GM21360 (cell line): Measurements from ENCODE around the gene CALM3.
"Not testable (repeated sequence)": the region's sequence is repeated elsewhere in the genome, so short reads cannot be mapped to it uniquely, and the experiment has no call there.

Source experiments
- ATAC-seq: cut with Tn5 transposase; IDR thresholded peaks from one replicate; pipeline ENCODE4 v1.9.1; 2021; ENCODE audit warnings: mild to moderate bottlenecking, moderate library complexity; ENCODE audit not compliant: unreplicated experiment

The CALM3 gene

GRCh38 chr19:46601318-46602224, at the start of gene CALM3:
Gene CALM3, plus strand, starts transcription at chr19:46601330. Its CDS starts 105 bp downstream, at chr19:46601435.
- ATAC-seq: no peak

- no peak for ATAC-seq
These were observed 48.2 kb upstream of the CALM3 start for GRCh38 chr19:46552891-46553290.

GRCh38 chr19:46554161-46554560, 47.0 kb upstream of the CALM3 start:
- no peak for ATAC-seq

DNA sequence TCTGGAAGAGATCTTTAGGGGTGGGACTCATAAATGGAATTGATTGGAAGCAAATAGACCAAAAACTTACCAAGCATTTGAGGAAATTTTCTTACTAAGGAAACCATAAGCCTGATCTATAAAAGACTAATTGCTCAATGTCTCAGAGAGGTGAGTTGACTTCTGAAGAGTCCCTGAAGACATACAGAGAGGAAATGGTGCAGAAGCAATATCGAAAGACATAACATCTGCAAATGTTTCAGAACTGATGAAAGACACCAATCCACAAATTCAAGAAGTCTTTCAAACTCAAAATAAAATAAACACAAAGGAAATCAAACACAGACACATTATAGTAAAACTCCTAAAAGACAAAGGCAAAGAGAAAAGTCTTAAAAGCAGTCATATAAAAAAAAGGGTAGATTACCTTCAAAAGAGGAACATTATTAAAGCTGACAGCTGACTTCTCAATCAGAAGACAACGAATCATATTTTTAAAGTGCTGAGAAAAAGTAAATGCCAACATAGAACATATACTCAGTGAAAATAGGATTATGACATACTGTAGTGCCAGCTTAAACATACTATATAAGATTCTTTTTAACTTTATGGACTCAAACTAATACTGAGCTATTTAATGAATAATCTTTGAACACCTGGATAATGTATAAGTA, 45.4 kb upstream of the CALM3 start:
- ATAC-seq: no peak

GRCh38 chr19:46556471-46556870, 44.7 kb upstream of the CALM3 start:
- not testable (repeated sequence) for ATAC-seq

DNA sequence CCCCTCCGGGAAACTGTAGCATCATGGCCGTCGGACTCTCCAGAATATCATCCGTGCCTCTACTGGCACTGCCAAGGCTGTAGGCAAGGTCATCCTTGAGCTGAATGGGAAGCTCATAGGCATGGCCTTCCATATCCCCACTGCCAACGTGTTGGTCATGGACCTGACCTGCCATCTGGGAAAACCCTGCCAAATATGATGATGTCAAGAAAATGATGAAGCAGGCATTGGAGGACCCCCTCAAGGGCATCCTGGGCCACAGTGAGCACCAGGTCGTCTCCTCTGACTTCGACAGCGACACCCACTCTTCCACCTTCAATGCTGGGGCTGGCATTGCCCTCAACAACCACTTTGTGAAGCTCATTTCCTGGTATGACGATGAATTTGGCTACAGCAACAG, 41.9 kb upstream of the CALM3 start:
- ATAC-seq: no peak

GRCh38 chr19:46559675-46560074, 41.5 kb upstream of the CALM3 start:
- not testable (repeated sequence) for ATAC-seq

GRCh38 chr19:46564701-46565100, 36.4 kb upstream of the CALM3 start:
- ATAC-seq: no peak

- ATAC-seq: no peak
These were observed 29.6 kb upstream of the CALM3 start for GRCh38 chr19:46571495-46571894.

DNA sequence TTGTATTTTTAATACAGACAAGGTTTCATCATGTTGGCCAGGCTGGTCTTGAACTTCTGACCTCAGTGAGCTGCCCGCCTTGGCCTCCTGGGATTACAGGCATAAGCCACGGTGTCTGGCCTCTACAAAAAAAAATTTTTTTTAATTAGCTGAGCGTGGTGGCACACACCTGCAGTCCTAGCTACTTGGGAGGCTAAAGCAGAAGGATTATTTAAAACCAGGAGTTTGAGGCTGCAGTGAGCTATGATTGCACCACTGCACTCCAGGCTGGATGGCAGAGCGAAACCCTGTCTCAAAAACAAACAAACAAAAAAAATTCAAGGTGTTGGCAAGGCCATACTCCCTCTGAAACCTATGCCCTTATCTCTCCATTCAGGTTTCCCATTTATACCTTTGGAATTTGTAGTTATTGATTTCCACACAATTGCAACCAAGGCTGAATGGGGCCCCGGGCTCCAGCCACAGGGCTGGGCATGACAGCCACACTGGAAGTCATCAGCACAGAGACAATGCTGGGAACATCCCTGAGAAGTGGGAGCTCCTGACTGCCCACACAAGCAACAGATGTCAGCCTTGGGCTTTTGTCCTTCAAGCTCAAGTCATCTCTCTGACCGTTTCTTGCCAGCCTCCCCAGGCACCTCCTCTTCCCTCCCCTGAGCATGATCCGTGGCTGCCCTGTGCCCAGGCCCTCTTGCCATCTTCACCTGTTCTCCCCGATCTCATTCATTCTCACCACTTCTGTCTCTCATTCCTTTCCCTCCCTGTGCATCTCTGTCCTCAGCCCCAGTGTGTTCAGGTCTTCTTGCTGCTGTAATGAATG, 27.2 kb upstream of the CALM3 start:
- no peak for ATAC-seq

GRCh38 chr19:46574533-46574932, 26.6 kb upstream of the CALM3 start:
- ATAC-seq: no peak

DNA sequence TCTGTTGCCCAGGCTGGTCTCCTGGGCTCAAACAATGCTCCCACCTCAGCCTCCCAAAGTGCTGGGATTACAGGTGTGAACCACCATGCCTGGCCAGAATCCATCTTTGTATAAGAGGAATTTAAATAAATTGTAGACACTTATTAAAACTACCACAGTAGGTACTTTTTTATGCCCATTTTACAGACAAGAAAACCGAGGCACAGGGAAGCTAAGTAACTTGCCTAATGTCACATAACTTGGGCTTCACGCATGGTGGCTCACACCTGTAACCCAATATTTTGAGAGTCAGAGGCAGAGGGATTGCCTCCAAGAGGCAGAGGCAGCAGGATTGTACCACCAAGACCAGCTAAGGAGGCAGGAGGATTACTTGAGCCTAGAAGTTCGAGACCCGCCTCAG, 22.7 kb upstream of the CALM3 start:
- ATAC-seq: no peak

DNA sequence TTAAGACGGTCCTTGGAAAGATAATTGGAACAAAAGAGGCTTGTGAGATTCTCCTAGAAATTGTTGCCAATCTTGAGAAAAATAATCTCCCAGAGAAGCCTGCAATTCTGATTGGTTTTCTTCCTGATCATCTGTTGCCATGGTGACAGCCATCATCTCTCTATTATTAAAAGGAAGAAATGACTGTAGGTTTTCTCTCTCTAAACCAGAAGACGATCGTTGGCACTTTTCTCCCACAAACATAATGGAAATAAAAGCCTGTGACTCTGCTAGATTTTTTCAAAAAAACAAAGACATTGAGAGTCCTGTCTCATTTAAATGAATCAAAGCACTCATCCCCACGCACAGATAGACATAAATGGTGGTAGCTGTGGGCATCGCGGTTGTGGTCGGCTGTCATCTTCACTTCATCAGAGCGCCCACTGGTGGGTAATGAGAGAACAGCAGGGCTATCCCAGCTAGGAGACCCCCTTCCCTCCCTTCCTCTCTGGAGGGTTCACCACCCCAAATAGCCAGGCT, 21.7 kb upstream of the CALM3 start:
- no peak for ATAC-seq

DNA sequence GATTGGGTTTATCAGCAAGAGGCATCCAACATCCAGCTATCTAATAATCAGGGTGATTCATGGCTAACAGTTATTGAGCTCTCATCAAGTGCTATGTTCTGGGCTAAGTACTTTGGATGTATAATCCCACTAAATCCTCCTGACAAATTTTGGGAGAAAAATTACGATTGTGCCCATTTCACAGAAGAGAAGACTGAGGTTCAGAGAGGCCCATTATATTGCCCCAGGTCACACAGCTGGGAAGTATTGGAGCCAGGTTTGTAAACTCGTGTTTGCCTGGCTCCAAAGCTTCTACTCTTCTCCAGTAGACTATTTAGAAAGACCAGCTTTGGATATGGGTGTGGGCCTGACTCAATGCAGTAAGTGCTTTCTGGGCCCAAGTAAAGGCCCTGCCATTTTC, 20.9 kb upstream of the CALM3 start:
- ATAC-seq: no peak

DNA sequence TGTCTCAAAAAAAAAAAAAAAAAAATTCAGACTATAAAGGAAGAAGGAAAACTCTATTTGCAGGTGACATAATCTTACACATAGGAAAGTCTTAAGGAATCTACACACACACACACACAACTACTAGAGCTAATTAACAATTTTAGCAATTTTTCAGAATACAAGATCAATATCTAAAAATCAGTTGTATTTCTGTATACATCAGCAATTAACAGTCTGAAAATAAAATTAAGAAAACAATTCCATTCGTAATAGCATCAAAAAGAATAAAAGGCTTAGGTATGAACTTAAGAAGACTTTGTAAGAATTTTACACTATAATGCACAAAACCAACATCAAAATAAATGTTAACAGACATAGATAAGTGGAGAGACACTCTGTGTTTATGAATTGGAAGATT, 15.6 kb upstream of the CALM3 start:
- ATAC-seq: no peak

DNA sequence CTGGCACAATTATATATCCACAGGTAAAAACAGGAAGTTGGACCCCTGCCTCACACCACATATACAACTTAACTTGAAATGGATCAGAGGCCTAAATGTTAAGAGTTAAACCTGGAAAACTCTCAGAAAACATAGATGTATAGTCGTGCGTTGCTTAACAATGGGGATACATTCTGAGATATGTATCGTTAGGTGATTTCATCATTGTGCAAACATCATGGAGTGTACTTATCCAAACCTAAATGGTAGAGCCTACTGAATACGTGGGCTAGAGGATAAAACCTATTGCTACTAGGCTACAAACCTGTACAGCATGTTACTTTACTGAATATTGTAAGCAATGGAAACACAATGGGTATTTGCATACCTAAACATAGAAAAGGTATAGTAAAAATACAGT, 14.8 kb upstream of the CALM3 start:
- no peak for ATAC-seq

DNA sequence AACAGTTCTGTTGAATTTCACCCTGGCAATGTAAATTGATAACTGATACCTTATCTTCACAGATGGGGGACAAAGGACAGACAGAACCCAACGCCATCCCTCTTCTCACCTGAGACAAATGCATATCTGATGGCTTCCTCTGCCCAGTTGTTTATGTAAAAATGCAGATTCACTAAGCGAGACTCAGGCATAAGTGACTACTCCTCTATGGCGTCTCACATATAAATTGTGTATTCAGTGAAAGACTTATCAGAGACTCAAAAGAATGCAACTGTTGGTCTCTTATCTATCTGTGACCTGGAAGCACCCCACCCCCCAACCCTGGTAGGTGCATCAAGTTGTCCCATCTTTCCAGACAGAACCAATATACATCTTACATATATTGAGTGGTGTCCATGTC, 13.3 kb upstream of the CALM3 start:
- ATAC-seq: no peak

- ATAC-seq: no peak
These were observed 9.9 kb upstream of the CALM3 start for GRCh38 chr19:46591254-46591653.

DNA sequence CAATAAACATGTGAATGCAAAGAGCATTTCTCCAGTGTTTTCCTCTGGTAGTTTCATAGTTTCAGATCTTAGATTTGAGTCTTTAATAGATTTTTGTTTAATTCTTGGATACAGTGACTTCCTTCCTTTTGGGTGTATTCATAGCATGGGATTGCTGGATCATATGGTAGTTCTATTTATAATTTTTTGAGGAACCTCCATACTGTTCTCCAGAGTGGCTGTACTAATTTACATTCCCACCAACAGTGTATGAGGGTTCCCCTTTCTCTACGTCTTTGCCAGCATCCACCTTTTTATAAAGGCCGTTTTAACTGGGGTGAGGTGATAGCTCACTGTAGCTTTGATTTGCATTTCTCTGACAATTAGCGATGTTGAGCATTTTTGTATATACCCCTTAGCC, 9.3 kb upstream of the CALM3 start:
- no peak for ATAC-seq

GRCh38 chr19:46596008-46596407, 5.1 kb upstream of the CALM3 start:
- ATAC-seq: no peak

DNA sequence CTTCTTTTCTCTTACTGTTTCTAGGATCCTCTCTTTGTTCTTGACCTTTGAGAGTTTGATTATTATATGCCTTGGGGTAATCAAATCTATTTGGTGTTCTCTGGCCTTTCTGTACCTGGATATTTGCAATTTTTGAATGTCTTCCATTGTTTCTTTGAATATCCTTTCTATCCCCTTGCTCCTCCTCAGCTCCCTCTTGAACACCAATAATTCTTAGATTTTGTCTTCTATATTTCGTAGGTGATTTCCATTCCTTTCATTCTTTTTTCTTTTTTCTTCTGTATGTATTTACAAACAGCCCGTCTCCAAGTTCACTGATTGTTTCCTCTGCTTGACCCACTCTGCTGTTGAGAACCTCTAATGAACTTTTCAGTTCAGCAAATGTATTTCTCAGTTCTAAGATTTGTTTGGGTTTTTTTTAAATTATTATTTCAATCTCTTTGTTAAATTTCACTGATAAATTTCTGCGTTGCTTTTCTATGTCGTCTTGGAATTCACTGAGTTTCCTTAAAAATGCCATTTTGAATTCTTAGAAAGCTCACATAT, 2.7 kb upstream of the CALM3 start:
- no peak for ATAC-seq
